Measurements from ENCODE around the gene PDE6B.
"Not testable (repeated sequence)": the region's sequence is repeated elsewhere in the genome, so short reads cannot be mapped to it uniquely, and the experiment has no call there.

The PDE6B gene

DNA sequence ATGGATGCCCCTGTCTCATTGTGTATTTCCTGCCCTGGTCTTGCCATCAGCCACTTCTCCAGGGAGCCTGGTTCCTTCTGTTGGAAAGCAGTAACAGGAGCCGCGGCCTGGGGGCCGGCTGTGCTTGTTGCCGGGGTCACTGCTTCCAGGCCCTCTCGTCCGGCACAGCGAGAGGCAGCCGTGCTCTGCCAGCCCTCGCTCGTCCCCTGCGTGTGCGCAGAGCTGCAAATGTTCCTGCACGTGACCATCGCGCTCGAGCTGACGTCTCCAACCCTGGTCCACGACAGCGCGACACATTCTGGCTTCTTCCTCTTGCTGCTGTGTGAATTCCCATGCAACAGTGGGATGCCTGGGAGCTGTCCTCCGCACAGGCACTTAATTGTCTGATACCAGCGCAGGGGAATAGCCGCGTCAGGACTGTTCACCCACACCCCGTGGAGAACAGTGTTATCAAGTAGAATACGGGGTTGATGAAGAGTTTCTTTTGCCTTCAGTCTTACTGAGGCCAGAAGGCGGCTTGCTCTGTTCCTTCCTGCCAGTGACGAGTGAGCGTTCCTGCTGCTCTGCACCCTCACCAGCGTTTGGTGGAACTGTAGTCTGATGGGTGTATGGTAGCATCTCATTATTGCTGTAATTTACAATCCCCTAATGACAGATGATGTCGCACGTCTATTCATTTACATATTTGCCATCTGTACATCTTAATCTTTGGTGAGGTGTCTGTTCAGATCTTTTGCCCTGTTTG is 12.3 kb downstream of the PDE6B start:
- DNase-seq = no peak

DNA sequence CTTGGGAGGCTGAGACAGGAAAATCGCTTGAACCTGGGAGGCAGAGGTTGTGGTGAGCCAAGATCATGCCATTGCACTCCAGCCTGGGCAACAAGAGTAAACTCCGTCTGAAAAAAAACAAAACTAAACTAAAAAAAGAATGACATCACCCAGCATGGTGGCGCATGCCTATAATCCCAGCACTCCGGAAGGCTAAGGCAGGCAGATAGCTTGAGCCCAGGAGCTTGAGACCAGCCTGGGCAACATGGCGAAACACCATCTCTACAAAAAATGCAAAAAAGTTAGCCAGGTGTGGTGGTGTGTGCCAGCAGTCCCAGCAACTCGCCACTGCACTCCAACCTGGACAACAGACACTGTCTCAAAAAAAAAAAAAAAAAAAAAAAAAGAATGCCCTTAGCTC is 17.0 kb downstream of the PDE6B start:
- not testable (repeated sequence) for DNase-seq

DNA sequence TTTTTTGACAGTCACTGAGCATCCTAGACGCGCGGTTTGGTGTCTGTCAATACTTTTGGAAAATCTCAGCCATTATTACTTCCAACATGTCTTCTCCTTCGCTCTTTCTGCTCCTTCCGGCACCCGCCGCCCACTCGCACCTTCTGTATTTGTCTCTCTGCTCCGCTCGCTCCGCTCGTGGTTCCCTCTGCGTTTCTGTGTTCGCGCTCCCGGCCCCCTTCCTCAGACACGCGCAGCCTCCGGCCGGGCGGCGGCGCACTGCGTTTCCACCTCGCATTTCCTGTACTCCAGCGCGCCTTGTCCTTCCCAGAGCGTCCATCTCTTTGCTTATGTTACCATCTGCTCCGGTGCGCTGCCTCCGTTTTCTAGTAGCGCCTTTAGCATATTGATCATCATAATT is 21.1 kb downstream of the PDE6B start:
- no peak for DNase-seq

DNA sequence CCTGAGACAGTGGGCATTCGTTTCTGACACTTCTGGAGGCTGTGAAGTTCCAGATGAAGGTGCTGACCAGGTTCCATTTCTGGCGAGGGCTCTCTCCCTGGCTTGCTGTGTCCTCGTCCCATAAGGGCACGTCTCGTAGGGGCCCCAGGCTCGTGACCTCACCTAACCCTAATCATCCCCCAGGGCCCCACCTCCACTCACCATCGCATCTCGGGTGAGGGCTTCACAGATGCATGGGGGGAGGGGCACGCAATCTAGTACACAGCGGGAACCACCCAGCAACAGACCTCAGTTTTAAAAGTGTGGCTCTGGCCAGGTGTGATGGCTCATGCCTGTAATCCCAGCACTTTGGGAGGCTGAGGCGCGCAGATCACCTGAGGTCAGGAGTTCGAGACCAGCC is 22.1 kb downstream of the PDE6B start:
- DNase-seq = no peak

DNA sequence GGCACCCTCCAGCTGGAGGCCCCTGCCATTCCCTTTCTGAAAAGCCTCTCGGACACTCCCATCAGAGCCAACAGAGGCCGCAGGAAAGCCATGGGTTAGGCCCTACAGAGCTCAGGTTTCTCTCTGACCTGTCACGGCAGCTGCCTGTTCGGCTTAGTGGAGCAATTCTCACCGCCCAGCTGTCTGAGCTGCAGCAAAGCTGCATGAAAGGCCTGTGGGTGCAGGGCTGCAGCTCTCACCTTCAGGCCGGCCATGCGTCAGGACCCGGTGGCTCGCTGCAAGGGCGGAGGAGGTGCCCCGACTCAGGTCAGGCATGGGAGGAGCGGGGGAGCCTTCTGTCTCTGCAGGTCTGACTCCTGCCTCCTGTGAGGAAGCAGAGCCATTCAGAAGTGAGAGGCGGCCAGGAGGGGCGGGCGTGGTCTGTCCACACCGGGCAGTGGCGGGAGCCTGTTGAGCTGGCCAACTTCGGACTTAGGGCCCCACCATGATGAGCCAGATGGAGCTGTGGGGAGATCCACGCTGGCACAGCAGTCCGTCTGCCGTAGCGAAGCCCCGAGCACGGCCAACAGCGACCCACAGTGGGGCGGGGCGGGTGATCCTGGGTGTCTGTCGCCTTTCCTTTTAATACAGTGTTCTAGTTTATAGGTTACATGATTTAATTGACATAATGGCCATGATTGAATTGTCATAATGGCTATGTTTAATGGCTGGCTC is 23.4 kb downstream of the PDE6B start:
- no peak for DNase-seq

DNA sequence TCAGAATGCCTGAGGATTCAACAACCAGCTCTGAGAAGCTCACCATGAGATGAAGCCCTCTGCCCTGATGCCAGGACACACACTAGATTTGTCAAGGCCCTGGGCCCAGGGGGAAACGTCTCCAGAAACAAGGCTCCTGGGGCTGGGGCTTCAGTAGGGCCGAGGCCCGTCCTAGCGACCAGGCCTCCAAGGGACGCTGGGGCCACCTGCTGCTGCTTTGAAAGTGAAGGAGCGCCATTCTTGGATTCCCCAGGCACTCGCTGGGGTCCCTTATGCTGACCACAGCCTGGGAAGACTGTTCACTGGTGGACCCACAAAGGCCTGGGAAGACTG is 23.9 kb downstream of the PDE6B start:
- DNase-seq = no peak

DNA sequence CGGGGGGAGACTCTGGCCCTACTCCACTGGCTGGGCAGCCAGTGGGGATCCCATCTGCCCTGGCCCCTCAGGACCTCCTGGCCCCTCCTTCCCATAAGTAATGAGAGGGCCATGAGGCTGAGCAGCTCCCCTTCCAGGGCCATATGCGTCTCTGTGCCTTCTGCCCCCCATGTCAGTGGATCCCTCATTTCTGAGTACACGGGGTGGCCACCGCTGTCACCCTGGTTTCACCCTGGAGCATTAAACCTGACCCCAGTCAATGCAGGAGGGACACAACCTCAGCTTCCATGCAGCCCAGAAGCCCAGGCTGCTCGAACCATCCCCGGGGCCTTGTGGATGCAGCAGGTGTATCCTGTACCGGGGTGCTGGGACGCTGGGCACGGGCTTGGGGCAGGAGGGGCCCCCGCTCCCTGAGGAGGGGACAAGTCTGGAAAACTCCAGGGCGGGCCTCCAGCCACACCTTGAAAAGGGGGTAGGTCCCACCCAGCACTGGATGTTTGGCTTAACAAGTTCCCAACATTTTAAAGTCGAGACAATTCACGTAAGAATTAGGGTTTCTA is 24.5 kb downstream of the PDE6B start:
- DNase-seq = no peak

DNA sequence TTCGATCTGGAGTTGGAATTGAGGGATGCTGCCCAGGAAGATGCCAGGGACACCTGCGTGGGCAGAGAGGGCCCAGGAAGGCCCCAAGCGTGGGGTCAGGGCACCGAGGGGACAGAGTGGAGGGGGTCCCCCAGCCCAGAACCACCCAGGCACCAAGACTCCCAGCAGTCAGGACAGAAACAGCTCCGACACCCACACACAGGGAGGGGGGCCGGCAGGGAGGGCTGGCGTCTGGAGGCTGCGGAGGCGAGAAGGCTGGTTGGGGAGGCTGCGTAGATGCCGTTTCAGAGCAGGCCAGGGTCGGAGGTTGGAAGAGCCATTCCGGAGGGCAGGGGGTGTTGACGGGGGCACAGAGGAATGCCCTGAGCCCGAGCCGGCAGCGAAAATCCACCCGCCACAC is 25.1 kb downstream of the PDE6B start:
- no peak for DNase-seq

DNA sequence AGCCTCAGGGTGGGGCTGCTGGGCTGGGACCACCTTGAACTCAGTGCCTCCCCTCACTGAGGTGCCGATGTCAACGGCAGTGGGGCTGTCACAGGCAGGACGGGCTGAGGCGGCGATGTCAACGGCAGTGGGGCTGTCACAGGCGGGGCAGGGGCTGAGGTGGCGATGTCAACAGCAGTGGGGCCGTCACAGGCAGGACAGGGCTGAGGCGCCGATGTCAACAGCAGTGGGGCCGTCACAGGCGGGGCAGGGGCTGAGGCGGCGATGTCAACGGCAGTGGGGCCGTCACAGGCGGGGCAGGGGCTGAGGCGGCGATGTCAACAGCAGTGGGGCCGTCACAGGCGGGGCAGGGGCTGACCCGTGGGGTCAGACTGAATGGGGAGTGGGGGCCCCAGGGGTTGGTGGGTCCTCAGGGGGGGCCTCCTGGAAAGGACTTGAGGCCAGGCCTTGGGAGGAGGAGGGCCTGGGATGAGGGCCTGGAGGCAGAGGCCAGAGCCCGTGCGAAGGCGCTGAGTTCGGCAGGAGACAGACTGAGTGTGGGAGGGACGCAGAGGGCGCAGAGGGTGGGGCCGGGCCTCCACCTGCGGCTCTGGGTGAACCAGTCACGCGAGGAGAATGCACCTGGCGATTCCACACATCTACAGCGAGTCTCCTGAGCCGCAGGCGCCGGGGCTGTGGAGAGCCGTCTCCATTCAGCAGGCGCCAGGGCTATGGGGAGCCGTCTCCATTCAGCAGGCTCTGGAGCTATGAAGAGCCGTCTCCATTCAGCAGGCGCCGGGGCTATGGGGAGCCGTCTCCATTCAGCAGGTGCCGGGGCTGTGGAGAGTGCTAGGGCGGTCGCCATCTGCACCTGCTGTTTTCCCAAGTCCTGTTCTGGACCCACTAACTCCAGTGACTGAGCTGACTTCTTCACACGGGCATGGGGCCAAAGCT is 25.8 kb downstream of the PDE6B start:
- DNase-seq = no peak

DNA sequence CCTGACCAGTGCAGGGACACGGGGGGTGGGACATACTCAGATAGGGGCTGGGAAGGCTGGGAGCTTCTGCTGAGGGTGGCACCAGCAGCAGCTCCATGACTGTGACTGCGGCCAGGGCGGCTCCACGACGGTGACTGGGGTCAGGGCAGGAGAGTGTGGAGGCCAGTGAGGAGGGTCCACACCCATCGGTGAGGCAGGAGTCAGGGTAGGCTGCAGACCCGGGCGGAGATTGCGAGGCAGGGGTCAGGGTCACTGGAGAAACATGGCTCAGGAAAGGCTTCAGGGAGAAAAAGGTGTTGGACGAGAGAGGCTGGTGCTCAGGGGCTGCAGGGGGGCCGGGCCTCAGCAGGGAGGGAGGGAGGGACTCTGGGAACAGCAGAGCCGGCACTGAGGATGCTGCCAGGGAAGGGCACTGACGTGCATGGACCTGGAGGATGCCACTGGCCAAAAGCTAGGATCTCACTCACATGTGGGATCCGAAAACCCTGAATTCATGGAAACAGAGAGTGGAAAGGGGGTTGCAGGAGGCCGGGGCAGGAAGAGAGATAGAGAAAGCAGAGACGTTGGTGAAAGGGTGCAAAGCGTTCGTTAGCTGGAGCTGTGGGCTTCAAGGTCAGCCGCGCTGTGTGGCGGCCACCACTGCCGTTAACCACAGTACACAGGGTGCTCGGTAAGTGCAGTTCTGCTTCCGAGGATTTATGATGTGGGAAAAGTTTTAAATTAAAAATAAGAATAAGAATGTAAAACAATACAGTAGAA is 26.7 kb downstream of the PDE6B start:
- no peak for DNase-seq

DNA sequence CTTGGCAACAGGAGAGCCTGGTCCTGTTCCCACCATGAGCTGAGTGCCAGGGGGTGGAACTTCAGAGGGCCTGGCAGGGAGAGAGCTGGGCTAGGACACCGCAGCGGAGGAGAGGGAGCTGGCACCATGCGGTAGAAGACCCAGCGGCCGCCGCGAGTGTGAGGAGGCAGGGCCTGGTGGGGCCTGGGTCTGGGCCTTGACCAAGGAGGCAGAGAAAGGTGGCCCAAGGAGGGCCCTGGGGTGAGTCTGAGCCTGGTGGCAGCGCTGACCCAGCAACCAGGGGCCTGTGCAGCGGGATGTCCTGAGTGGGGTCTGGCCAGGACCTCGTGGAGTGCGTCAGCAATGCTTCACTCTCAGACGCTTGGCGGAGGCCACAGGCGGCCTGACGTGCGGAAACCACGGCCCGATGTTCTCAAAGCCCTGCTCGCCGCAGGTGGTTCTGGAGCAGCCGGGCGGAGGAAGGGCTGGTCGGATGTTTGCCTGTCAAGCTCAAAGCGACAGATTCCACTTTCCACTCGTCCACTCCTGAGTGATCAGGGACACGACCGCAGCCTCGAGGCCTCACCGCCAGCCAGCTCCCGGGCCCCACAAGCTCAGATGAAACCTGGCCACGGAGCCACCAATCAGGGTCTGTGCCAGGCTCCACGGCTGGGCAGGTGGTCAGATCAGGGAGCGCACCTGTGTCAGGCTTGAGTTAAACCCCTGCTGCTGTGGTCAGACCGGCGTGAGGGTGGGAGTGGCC is 27.9 kb downstream of the PDE6B start:
- DNase-seq = no peak

DNA sequence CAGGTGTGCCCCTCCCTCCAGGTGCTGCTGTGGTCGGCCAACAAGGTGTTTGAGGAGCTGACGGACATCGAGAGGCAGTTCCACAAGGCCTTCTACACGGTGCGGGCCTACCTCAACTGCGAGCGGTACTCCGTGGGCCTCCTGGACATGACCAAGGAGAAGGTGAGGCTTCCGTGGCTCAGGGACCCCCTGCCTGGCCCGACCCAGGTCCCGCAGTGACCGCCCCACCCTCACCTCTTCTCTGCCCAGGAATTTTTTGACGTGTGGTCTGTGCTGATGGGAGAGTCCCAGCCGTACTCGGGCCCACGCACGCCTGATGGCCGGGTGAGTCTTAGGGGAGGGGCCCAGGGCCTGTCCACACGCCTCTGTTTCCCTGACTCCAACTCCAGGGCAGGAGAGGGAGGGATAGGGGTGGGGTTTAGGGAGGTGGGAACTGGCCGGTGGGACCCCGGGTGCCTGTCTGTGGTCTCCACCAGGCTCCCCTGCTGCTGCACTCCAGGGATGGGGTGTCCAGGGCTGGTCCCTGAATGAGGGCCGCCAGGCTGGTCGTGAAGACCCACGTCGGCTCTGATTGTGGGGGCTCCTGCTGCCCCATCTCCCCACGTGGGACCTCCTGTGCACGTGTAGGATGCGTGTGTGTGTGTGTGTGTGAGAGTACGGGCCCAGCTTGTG is 28.6 kb downstream of the PDE6B start:
- DNase-seq = no peak

DNA sequence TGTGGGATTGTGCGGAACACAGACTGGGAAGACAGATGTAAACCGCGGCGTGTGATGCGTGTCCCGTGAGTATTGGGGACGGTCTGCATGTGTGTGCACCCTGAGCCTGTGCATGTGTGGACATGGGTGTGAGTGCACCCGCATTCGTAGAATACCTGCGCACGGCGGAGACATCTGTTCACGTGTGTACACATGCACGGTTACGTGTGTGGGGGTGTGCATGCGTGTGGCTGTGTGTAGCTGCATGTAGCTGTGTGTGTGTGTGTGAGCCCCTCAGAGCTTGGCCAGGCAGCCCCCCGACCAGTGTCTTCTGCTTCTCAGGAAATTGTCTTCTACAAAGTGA is 29.1 kb downstream of the PDE6B start:
- DNase-seq = no peak

DNA sequence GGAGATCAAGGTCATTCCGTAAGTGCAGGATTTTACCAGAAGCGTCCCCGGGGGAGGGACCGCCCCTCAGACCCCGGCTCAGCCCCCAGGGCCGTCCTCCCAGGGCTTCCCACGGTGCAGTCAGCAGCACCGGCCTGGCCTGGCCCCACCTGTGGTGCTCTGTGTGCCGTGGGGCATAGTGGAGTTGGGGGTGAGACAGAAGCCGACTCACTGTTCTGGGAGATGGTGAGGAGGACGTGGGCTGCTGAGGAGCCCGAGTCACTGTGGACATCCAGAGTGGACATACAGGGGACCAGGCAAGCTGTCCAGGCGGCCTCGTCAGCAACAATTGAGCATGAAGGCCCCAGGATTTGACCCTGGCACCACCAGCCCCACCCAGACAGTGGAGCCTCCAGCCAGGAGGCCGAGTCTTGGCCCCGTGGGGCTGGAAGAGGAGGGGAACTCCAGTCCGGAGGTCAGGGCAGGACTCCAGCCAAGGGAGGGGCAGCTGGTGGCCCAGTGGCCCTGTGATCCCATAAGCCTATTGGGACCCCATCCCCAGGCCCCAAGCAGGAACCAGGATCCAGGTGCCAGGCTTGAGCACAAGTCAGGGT is 29.6 kb downstream of the PDE6B start:
- no peak for DNase-seq

DNA sequence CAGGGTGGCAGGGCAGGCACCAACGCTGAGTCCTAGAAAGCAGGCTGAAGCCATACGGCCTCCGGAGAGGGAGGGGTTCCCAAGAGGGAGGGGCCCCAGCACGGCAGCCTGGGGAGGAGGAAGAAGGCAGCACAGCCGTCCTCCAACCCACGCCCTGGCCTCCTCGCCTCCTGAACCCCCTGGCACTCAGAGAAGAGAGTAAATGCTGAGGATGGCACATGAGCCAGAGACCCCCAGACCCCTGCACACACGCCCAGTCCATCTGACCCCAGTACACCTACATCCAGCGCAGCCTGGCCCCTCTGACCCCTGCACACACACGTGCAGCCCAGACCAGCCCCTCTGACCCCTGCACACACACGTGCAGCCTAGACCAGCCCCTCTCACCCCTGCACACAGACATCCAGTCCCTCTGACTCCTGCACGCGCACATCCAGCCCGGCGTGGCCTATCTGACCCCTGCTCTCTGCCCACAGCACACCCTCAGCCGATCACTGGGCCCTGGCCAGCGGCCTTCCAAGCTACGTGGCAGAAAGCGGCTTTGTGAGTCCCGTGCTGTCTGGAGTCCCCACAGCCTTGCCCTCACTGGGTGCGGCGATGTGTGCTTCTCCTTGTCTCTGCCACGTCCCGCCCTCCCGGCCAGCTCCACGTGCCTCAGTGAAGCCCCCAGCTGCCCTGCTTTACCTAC is 30.2 kb downstream of the PDE6B start:
- DNase-seq = no peak

DNA sequence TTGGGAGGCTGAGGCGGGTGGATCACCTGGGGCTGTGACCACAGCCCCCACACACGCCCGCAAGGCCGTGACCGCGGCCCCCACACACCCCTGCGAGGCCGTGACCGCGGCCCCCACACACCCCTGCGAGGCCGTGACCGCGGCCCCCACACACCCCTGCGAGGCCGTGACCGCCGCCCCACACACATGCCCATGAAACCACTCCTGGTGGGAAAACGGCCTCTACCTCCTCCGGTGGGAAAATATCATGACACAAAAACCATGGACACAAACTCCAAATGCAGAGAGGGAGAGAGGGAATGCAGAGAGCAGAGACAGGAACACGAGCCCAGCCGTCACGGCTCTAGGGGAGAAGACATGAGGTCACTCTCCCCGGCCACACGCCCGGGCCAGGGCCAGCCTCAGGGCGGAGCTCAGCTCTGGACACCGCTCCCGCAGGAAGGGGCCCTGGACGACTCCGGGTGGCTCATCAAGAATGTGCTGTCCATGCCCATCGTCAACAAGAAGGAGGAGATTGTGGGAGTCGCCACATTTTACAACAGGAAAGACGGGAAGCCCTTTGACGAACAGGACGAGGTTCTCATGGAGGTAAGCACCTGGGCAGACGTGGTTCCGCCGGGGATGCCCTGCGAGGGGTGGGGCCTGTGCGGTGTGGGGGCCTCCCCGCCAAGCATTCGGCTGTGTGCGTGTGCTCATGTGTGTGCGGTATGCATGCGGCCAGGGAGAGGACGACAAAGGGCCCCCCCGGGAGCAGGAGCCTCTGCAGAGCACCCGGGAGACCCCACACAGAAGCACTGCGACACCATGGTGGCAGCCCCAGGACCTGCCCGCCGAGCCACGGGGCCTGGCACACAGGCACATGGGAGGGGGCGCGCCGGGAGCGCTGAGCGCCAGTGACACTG is 31.3 kb downstream of the PDE6B start:
- DNase-seq = no peak

DNA sequence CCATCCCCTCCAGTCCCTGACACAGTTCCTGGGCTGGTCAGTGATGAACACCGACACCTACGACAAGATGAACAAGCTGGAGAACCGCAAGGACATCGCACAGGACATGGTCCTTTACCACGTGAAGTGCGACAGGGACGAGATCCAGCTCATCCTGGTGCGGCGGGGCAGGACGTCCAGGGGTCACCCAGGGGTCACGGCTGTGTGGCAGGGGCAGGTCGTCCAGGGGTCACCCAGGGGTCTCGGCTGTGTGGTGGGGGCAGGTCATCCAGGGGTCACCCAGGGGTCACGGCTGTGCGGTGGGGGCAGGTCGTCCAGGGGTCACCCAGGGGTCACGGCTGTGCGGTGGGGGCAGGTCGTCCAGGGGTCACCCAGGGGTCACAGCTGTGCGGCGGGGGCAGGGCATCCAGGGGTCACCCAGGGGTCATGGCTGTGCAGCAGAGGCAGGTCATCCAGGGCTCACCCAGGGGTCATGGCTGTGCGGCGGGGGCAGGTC is 32.0 kb downstream of the PDE6B start:
- DNase-seq = no peak

DNA sequence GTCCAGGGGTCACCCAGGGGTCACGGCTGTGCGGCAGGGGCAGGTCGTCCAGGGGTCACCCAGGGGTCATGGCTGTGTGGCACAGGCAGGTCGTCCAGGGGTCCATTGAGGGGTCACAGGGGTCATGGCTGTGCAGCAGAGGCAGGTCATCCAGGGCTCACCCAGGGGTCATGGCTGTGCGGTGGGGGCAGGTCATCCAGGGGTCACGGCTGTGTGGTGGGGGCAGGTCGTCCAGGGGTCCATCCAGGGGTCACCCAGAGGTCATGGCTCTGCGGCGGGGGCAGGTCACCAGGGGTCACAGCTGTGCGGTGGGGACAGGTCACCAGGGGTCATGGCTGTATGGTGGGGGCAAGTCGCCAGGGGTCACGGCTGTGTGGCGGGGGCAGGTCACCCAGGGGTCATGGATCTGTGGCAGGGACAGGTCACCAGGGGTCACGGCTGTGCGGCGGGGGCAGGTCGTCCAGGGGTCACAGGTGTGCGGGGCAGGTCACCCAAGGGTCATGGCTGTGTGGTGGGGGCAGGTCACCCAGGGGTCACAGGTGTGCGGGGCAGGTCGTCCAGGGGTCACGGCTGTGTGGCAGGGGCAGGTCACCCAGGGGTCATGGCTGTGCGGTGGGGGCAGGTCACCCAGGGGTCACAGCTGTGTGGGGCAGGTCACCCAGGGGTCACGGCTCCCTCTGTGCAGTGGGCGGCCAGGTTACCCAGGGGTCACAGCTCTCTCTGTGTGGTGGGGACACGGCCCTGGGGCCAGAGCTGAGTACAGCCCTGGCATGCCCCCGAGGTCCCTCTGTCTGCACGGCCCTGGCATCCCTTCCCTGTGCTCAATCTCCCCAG is 32.7 kb downstream of the PDE6B start:
- DNase-seq = no peak
